HCT116 (cell line): Measurements from ENCODE around the gene UBE3D. TPM values are rescaled to one million over a fixed set of nuclear protein-coding genes. Genes with fewer than 3 reads are reported as not detected.

Experiments used
- ATAC-seq: fragments of 200-7000 bp; cut with Tn5 transposase; 2 replicates; pipeline ENCODE4 v1.9.1; 2020; ENCODE audit warnings: mild to moderate bottlenecking, moderate library complexity
- BruUV-seq: library from RNA; stranded (reverse); fragments of 400-500 nt; replicated peaks from 2 replicates; lab custom pipeline; 2021; lab: Mats Ljungman, UMichigan
- CTCF ChIA-PET: fragments of 300-600 bp; sonication (Branson Sonifier 250); formaldehyde crosslinking; loops from one replicate; lab custom pipeline; 2021; ENCODE audit warnings: antibody characterized with exemption; lab: Charles Lee
- POLR2A ChIA-PET: fragments of 300-600, 350-600 bp; sonication (Branson Sonifier 250); formaldehyde crosslinking; loops from one replicate; lab custom pipeline; 2021; ENCODE audit warnings: antibody characterized with exemption; lab: Charles Lee
- RAD21 ChIA-PET, 2 experiments: fragments of 300-600 bp; sonication (Branson Sonifier 250); formaldehyde crosslinking; loops; one replicate each; lab custom pipeline; 2023; ENCODE audit warnings: low total read pairs in 2 of 2; ENCODE audit not compliant: uncharacterized antibody in 2 of 2, unreplicated experiment in 2 of 2, low non-redundant PET in 1 of 2; lab: Charles Lee
- DNase-seq: peaks from one replicate; pipeline ENCODE4 v3.0.0-alpha.2; 2010; ENCODE audit warnings: low read depth, low spot score
- H2AFZ ChIP-seq: fragments of 200-600 bp; shearing (Covaris generic), sonication (generic); 2 replicates; pipeline ENCODE4 v1.6.1; 2017; ENCODE audit warnings: low read depth, mixed run types, mixed read lengths, antibody characterized with exemption, low read length; ENCODE audit not compliant: poor library complexity, severe bottlenecking
- H3K27ac ChIP-seq: 2 replicates; pipeline ENCODE4 v1.5.1; 2012; ENCODE audit warnings: low read depth, low read length
- H3K27me3 ChIP-seq: fragments of 200-600 bp; sonication (generic); 2 replicates; pipeline ENCODE4 v1.6.1; 2016; ENCODE audit warnings: mixed run types, low read length, mixed read lengths; ENCODE audit not compliant: insufficient read depth
- H3K36me3 ChIP-seq, 2 experiments: fragments of 200-500 bp in 1 of 2; fragments of 200-600 bp in 1 of 2; sonication (Bioruptor generic) in 1 of 2; sonication (generic) in 1 of 2; 2 replicates each; pipeline versions ENCODE4 v1.5.1 to v1.6.1; 2014 to 2016; ENCODE audit warnings: low read length in 2 of 2, inconsistent platforms in 1 of 2, mixed read lengths in 1 of 2, mixed run types in 1 of 2; ENCODE audit not compliant: insufficient read depth in 2 of 2, control insufficient read depth in 1 of 2
- H3K4me1 ChIP-seq, 2 experiments: fragments of 200-600 bp in 1 of 2; sonication (generic) in 1 of 2; 2 replicates each; pipeline versions ENCODE4 v1.5.1 to v1.6.1; 2012 to 2017; ENCODE audit warnings: low read length in 2 of 2, inconsistent platforms in 1 of 2, mild to moderate bottlenecking in 1 of 2, mixed read lengths in 1 of 2, mixed run types in 1 of 2, moderate library complexity in 1 of 2; ENCODE audit not compliant: insufficient read depth in 2 of 2, control insufficient read depth in 1 of 2
- H3K4me2 ChIP-seq: fragments of 200-600 bp; sonication (generic); 2 replicates; pipeline ENCODE4 v1.6.1; 2017; ENCODE audit warnings: mixed run types, low read length, mixed read lengths
- H3K4me3 ChIP-seq, 2 experiments: fragments of 200-600 bp in 1 of 2; sonication (generic) in 1 of 2; replicated peaks in 1 of 2; 2 replicates each; pipeline ENCODE4 v1.5.1; 2011 to 2016; ENCODE audit warnings: low read length in 2 of 2, control low read depth in 1 of 2, low read depth in 1 of 2, mild to moderate bottlenecking in 1 of 2, mixed read lengths in 1 of 2, mixed run types in 1 of 2
- H3K79me2 ChIP-seq: fragments of 200-600 bp; sonication (generic); 2 replicates; pipeline ENCODE4 v1.6.1; 2017; ENCODE audit warnings: mild to moderate bottlenecking, mixed run types, low read length, moderate library complexity, mixed read lengths; ENCODE audit not compliant: insufficient read depth
- H3K9ac ChIP-seq: fragments of 200-600 bp; sonication (generic); 2 replicates; pipeline ENCODE4 v1.6.1; 2016; ENCODE audit warnings: low read length, mixed read lengths
- H3K9me2 ChIP-seq: fragments of 200-600 bp; sonication (generic), shearing (Covaris generic); 2 replicates; pipeline ENCODE4 v1.6.1; 2017; ENCODE audit warnings: mixed run types, mild to moderate bottlenecking, moderate library complexity; ENCODE audit not compliant: insufficient read depth
- H3K9me3 ChIP-seq, 2 experiments: fragments of 200-500 bp in 1 of 2; fragments of 200-600 bp in 1 of 2; sonication (Bioruptor generic) in 1 of 2; sonication (generic) in 1 of 2; 2 replicates each; pipeline ENCODE4 v1.6.1; 2014 to 2017; ENCODE audit warnings: low read length in 2 of 2, mixed read lengths in 2 of 2, inconsistent platforms in 1 of 2, low read depth in 1 of 2, mild to moderate bottlenecking in 1 of 2, mixed run types in 1 of 2, moderate library complexity in 1 of 2; ENCODE audit not compliant: control insufficient read depth in 1 of 2, insufficient read depth in 1 of 2
- H4K20me1 ChIP-seq: fragments of 200-600 bp; sonication (generic), shearing (Covaris generic); 2 replicates; pipeline ENCODE4 v1.6.1; 2017; ENCODE audit warnings: mixed run types, mild to moderate bottlenecking, moderate library complexity; ENCODE audit not compliant: insufficient read depth
- CBX3 ChIP-seq: IDR thresholded peaks from 2 replicates; pipeline ENCODE4 v1.6.1; 2012; ENCODE audit warnings: low read depth
- CEBPB ChIP-seq: IDR thresholded peaks from 2 replicates; pipeline ENCODE4 v1.6.1; 2012; ENCODE audit warnings: low read depth
- ELF1 ChIP-seq: IDR thresholded peaks from 2 replicates; pipeline ENCODE4 v1.6.1; 2012; ENCODE audit warnings: low read depth, borderline replicate concordance
- EZH2 ChIP-seq: fragments of 200-600 bp; sonication (generic); IDR thresholded peaks from 2 replicates; pipeline ENCODE4 v1.6.1; 2017; ENCODE audit warnings: antibody characterized with exemption, mixed run types
- FOSL1 ChIP-seq: IDR thresholded peaks from 2 replicates; pipeline ENCODE4 v1.6.1; 2012; ENCODE audit warnings: low read depth
- JUND ChIP-seq: IDR thresholded peaks from 2 replicates; pipeline ENCODE4 v1.6.1; 2012
- POLR2A ChIP-seq: IDR thresholded peaks from 2 replicates; pipeline ENCODE4 v1.7.0; 2011; ENCODE audit warnings: borderline replicate concordance; ENCODE audit not compliant: insufficient read depth, insufficient read length; ENCODE audit errors: extremely low read depth
- POLR2AphosphoS5 ChIP-seq: IDR thresholded peaks from 2 replicates; pipeline ENCODE4 v1.6.1; 2011; ENCODE audit warnings: mild to moderate bottlenecking, low read depth, low read length, moderate library complexity
- RAD21 ChIP-seq: IDR thresholded peaks from 2 replicates; pipeline ENCODE4 v1.6.1; 2012; ENCODE audit warnings: low read depth, mild to moderate bottlenecking
- SIN3A ChIP-seq: IDR thresholded peaks from 2 replicates; pipeline ENCODE4 v1.6.1; 2012; ENCODE audit warnings: low read depth
- SP1 ChIP-seq: IDR thresholded peaks from 2 replicates; pipeline ENCODE4 v1.6.1; 2012; ENCODE audit warnings: low read depth
- SRF ChIP-seq: IDR thresholded peaks from 2 replicates; pipeline ENCODE4 v1.6.1; 2012; ENCODE audit warnings: low read depth
- TCF7L2 ChIP-seq: IDR thresholded peaks from 2 replicates; pipeline ENCODE4 v1.7.0; 2011; ENCODE audit warnings: borderline replicate concordance, inconsistent platforms; ENCODE audit not compliant: insufficient read depth, insufficient read length; ENCODE audit errors: extremely low read depth
- YY1 ChIP-seq: IDR thresholded peaks from 2 replicates; pipeline ENCODE4 v1.6.1; 2011; ENCODE audit warnings: low read length, low read depth, moderate library complexity, mild to moderate bottlenecking; ENCODE audit not compliant: insufficient replicate concordance; ENCODE audit errors: extremely low read depth
- ZFX ChIP-seq: fragments of 450-650 bp; IDR thresholded peaks from 2 replicates; pipeline ENCODE4 v1.6.1; 2017
- ZNF274 ChIP-seq: fragments of 200-500 bp; sonication (Bioruptor generic); IDR thresholded peaks from 2 replicates; pipeline ENCODE4 v1.6.1; 2014; ENCODE audit warnings: mild to moderate bottlenecking, low read depth, low read length, inconsistent platforms
- intact Hi-C: fragments of 100-400 bp; cut with micrococcal nuclease; formaldehyde crosslinking; loops from 2 replicates; pipeline ENCODE4 v1.10.0; 2022
- total RNA-seq: library from RNA; stranded (reverse); gene quantifications from one replicate; pipeline ENCODE4 v1.2.1, GENCODE V29; 2021; ENCODE audit not compliant: unreplicated experiment
- TF ChIP-seq, protein P1 (sequence below): IDR thresholded peaks from 2 replicates; pipeline ENCODE4 v1.6.1; 2012
- TF ChIP-seq, protein P2 (sequence below): IDR thresholded peaks from 2 replicates; pipeline ENCODE4 v1.6.1; 2012; ENCODE audit warnings: low read depth

Gene UBE3D
- total RNA-seq, 1 experiment from 2014 or later, result 9.0 TPM

DNA sequence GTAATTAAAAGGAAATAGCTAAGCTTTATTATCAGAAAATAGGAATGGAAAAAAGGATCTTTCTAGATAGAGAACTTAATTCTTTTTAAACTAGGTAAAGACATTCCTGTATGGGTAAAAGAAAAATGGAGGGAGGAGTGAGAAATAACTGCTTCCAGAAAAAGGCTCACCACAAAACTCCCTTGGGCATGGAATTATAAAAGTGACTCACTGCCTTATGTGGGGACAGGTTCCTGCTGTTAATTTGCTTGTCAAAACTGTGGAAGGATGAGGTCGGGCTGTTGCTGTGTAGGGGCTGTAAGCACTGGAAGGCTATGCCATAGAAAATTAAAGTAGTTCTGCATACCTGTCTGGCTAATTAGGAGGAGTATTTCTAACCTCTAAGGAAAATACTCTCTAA, 158.7 kb downstream of the UBE3D start:
- H3K27me3 ChIP-seq, result no peaks in the 10 kb centered on the region
- DNase-seq (no peak), ATAC-seq (no peak)
- ChIA-PET POLR2A (no interaction called here), CTCF (no interaction called here), RAD21 (no interaction called here)
- peak; percentile 30; the same call in 1 of the 2 replicates for TF ChIP-seq FOSL1
- TF ChIP-seq ZFX, result no peak
- TF ChIP-seq SP1, result peak; percentile 15; the same call in 1 of the 2 replicates
- TF ChIP-seq JUND, result peak; percentile 16; the same call in 1 of the 2 replicates
- no peak overlapping the region for H3K9ac ChIP-seq
- intact Hi-C loops, result no loop called here
- H3K4me3 ChIP-seq, result no peak overlapping the region
- no peaks in the 10 kb centered on the region for H3K79me2 ChIP-seq
- H4K20me1 ChIP-seq, result no peaks in the 10 kb centered on the region
- no peaks in the 10 kb centered on the region for H3K36me3 ChIP-seq
- no peak overlapping the region for H3K4me2 ChIP-seq
- no peaks in the 10 kb centered on the region for H3K9me2 ChIP-seq
- H2AFZ ChIP-seq, result no peak overlapping the region
- H3K9me3 ChIP-seq, result no peaks in the 10 kb centered on the region
- H3K4me1 ChIP-seq, result peaks cover 0 to 12% of the 10 kb centered on the region in 2 experiments; a peak in 1 of 4 replicates
- no TSS peak for BruUV-seq
- H3K27ac ChIP-seq, result no peak overlapping the region

DNA sequence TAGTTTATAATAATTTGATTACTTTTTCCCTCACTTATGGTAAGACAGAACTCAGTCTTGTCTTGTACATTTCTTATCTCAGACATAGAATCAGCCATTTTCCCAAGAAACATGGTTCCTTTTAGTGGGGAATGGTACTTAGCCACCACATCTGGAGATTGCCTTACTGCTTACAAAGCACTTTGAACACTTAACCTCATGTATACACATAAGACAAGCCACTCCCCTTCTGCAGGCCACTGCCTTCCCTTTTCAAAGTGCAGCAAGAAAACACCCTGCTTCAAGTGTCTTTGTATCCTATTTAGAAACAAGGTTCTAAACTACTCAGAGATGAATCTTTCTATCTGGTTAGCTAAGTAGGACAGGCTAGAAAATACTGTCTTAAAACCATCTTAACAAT, 159.2 kb downstream of the UBE3D start:
- no TSS peak for BruUV-seq
- Histone ChIP-seq H2AFZ (no peak overlapping the region), H3K9me3 (no peaks in the 10 kb centered on the region), H3K4me2 (no peak overlapping the region), H4K20me1 (no peaks in the 10 kb centered on the region), H3K36me3 (no peaks in the 10 kb centered on the region), H3K79me2 (no peaks in the 10 kb centered on the region), H3K27ac (no peak overlapping the region), H3K9me2 (no peaks in the 10 kb centered on the region), H3K4me1 (peaks cover 0 to 12% of the 10 kb centered on the region in 2 experiments; a peak in 1 of 4 replicates), H3K27me3 (no peaks in the 10 kb centered on the region), H3K9ac (no peak overlapping the region), H3K4me3 (no peak overlapping the region)
- RAD21 ChIA-PET, result no interaction called here
- CTCF ChIA-PET, result no interaction called here
- ATAC-seq (no peak), DNase-seq (no peak)
- intact Hi-C loops, result no loop called here
- POLR2A ChIA-PET, result no interaction called here
- TF ChIP-seq, protein P1, sequence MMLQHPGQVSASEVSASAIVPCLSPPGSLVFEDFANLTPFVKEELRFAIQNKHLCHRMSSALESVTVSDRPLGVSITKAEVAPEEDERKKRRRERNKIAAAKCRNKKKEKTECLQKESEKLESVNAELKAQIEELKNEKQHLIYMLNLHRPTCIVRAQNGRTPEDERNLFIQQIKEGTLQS, result no peak
- TF ChIP-seq SRF (no peak), POLR2AphosphoS5 (no peak), SIN3A (no peak), CBX3 (no peak), JUND (no peak), CEBPB (no peak), ELF1 (no peak), ZNF274 (no peak), TCF7L2 (no peak), YY1 (no peak), SP1 (no peak), EZH2 (no peak), ZFX (no peak), RAD21 (no peak), POLR2A (no peak)
- TF ChIP-seq, protein P2, sequence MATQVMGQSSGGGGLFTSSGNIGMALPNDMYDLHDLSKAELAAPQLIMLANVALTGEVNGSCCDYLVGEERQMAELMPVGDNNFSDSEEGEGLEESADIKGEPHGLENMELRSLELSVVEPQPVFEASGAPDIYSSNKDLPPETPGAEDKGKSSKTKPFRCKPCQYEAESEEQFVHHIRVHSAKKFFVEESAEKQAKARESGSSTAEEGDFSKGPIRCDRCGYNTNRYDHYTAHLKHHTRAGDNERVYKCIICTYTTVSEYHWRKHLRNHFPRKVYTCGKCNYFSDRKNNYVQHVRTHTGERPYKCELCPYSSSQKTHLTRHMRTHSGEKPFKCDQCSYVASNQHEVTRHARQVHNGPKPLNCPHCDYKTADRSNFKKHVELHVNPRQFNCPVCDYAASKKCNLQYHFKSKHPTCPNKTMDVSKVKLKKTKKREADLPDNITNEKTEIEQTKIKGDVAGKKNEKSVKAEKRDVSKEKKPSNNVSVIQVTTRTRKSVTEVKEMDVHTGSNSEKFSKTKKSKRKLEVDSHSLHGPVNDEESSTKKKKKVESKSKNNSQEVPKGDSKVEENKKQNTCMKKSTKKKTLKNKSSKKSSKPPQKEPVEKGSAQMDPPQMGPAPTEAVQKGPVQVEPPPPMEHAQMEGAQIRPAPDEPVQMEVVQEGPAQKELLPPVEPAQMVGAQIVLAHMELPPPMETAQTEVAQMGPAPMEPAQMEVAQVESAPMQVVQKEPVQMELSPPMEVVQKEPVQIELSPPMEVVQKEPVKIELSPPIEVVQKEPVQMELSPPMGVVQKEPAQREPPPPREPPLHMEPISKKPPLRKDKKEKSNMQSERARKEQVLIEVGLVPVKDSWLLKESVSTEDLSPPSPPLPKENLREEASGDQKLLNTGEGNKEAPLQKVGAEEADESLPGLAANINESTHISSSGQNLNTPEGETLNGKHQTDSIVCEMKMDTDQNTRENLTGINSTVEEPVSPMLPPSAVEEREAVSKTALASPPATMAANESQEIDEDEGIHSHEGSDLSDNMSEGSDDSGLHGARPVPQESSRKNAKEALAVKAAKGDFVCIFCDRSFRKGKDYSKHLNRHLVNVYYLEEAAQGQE, result no peak
